GM12878 (cell line): ENCODE results near the gene CKLF. TPM values are rescaled to one million over a fixed set of nuclear protein-coding genes. Genes with fewer than 3 reads are reported as not detected.

Experiments
- ATF3 ChIP-seq: IDR thresholded peaks from 2 replicates; pipeline ENCODE4 v1.6.1; 2011; ENCODE audit warnings: low read depth, mild to moderate bottlenecking, low read length, moderate library complexity, borderline replicate concordance; ENCODE audit errors: extremely low read depth
- BCL11A ChIP-seq: IDR thresholded peaks from 2 replicates; pipeline ENCODE4 v1.6.1; 2011; ENCODE audit warnings: low read depth, low read length
- BHLHE40 ChIP-seq, 2 experiments: fragments of 450-650 bp in 1 of 2; IDR thresholded peaks; 2 replicates each; pipeline ENCODE4 v1.6.1; 2011 to 2017; ENCODE audit warnings: low read depth in 2 of 2, borderline replicate concordance in 1 of 2, improper control_type of control experiment in 1 of 2, low read length in 1 of 2, mild to moderate bottlenecking in 1 of 2
- BRCA1 ChIP-seq: IDR thresholded peaks from 2 replicates; pipeline ENCODE4 v1.6.1; 2011; ENCODE audit warnings: low read depth, low read length, improper control_type of control experiment
- CHD2 ChIP-seq: IDR thresholded peaks from 2 replicates; pipeline ENCODE4 v1.6.1; 2011; ENCODE audit warnings: low read depth, low read length, improper control_type of control experiment, borderline replicate concordance
- DPF2 ChIP-seq: fragments of 450-650 bp; IDR thresholded peaks from 2 replicates; pipeline ENCODE4 v1.6.1; 2017; ENCODE audit warnings: mild to moderate bottlenecking
- E4F1 ChIP-seq: fragments of 450-650 bp; IDR thresholded peaks from 2 replicates; pipeline ENCODE4 v1.6.1; 2018; ENCODE audit warnings: borderline replicate concordance, mild to moderate bottlenecking; ENCODE audit not compliant: partially characterized antibody
- EGR1 ChIP-seq, 2 experiments: IDR thresholded peaks; 1 replicate in 1 of 2; 2 replicates in 1 of 2; pipeline ENCODE4 v1.6.1; 2011 to 2012; ENCODE audit warnings: low read depth in 2 of 2, low read length in 2 of 2, borderline replicate concordance in 1 of 2, mild to moderate bottlenecking in 1 of 2, moderate library complexity in 1 of 2
- ELK1 ChIP-seq: IDR thresholded peaks from 2 replicates; pipeline ENCODE4 v1.6.1; 2012; ENCODE audit warnings: low read depth, low read length, improper control_type of control experiment
- MYB ChIP-seq: fragments of 150-350 bp; IDR thresholded peaks from 2 replicates; pipeline ENCODE4 v1.6.1; 2014; ENCODE audit warnings: mild to moderate bottlenecking, low read depth, low read length, borderline replicate concordance
- MYC ChIP-seq: IDR thresholded peaks from 2 replicates; pipeline ENCODE4 v1.6.1; 2011; ENCODE audit warnings: mild to moderate bottlenecking, low read length, moderate library complexity, inconsistent platforms; ENCODE audit not compliant: insufficient read depth, insufficient replicate concordance, insufficient read length, severe bottlenecking
- NFIC ChIP-seq: IDR thresholded peaks from 2 replicates; pipeline ENCODE4 v1.6.1; 2012; ENCODE audit warnings: low read depth, mild to moderate bottlenecking, inconsistent platforms, low read length, moderate library complexity
- PBX3 ChIP-seq: IDR thresholded peaks from 2 replicates; pipeline ENCODE4 v1.6.1; 2011; ENCODE audit warnings: mild to moderate bottlenecking, low read depth, low read length, moderate library complexity; ENCODE audit not compliant: insufficient replicate concordance
- RAD21 ChIP-seq: IDR thresholded peaks from 2 replicates; pipeline ENCODE4 v1.6.1; 2011; ENCODE audit warnings: mild to moderate bottlenecking, low read depth, low read length, moderate library complexity; ENCODE audit not compliant: insufficient read depth
- RB1 ChIP-seq: fragments of 450-650 bp; formaldehyde crosslinking; IDR thresholded peaks from 2 replicates; pipeline ENCODE4 v1.6.1; 2017; ENCODE audit warnings: mild to moderate bottlenecking, borderline replicate concordance
- SPI1 ChIP-seq: IDR thresholded peaks from 2 replicates; pipeline ENCODE4 v1.6.1; 2011; ENCODE audit warnings: low read depth, mild to moderate bottlenecking, low read length, moderate library complexity, borderline replicate concordance; ENCODE audit not compliant: insufficient read depth
- SRF ChIP-seq, 2 experiments: IDR thresholded peaks; 2 replicates each; pipeline ENCODE4 v1.6.1; 2011; ENCODE audit warnings: low read depth in 2 of 2, low read length in 2 of 2, mild to moderate bottlenecking in 1 of 2, moderate library complexity in 1 of 2
- STAT1 ChIP-seq: fragments of 450-650 bp; conservative IDR thresholded peaks from 2 replicates; pipeline ENCODE4 v1.6.1; 2014; ENCODE audit warnings: antibody characterized with exemption, mild to moderate bottlenecking
- TAF1 ChIP-seq: IDR thresholded peaks from 2 replicates; pipeline ENCODE4 v1.6.1; 2011; ENCODE audit warnings: mild to moderate bottlenecking, low read depth, low read length, borderline replicate concordance
- TBL1XR1 ChIP-seq: IDR thresholded peaks from 2 replicates; pipeline ENCODE4 v1.6.1; 2012; ENCODE audit warnings: low read depth, low read length, improper control_type of control experiment
- USF1 ChIP-seq: IDR thresholded peaks from 2 replicates; pipeline ENCODE4 v1.6.1; 2011; ENCODE audit warnings: borderline replicate concordance, low read depth, mild to moderate bottlenecking, moderate library complexity, mixed read lengths, low read length; ENCODE audit not compliant: insufficient read depth; ENCODE audit errors: extremely low read length
- YY1 ChIP-seq: IDR thresholded peaks from 2 replicates; pipeline ENCODE4 v1.6.1; 2011; ENCODE audit warnings: low read depth, mild to moderate bottlenecking, low read length
- ZZZ3 ChIP-seq: IDR thresholded peaks from 2 replicates; pipeline ENCODE4 v1.6.1; 2011; ENCODE audit warnings: low read depth; ENCODE audit not compliant: control insufficient read depth, insufficient read length
- polyA plus RNA-seq, 11 experiments: library from polyadenylated mRNA; depleted of rRNA in 4 of 11; unstranded in 6 of 11; stranded (reverse) in 5 of 11; fragments of >200 nt; fragmentation: Nextera tagmentation in 4 of 11; fragmentation: Illumina TruSeq in 1 of 11; extraction: Ambion mirVana in 4 of 11; extraction: Trizol in 1 of 11; gene quantifications; 1 replicate in 1 of 11; 2 replicates in 10 of 11; pipeline versions ENCODE4 v1.2.1 to v1.2.3, GENCODE V29; 2011 to 2016; ENCODE audit warnings: inconsistent platforms in 2 of 11, missing spikeins in 2 of 11, low read depth in 1 of 11
- total RNA-seq, 4 experiments: library from RNA; depleted of rRNA in 3 of 4; stranded (reverse); fragments of >200 nt in 3 of 4; fragmentation: Illumina TruSeq in 1 of 4; extraction: Trizol in 1 of 4; gene quantifications; 2 replicates each; pipeline versions ENCODE4 v1.2.1 to v1.2.3, GENCODE V29; 2013 to 2021

The CKLF gene
- total and polyA plus RNA-seq, 10 of the 15 experiments (the other 5 are each of a cell fraction or from before 2014, with no cell fraction given): 40.8 to 193 (median 109) TPM

- TF ChIP-seq BRCA1: no peak
- TF ChIP-seq SPI1: peak; percentile 74
- no peak for TF ChIP-seq PBX3
- TF ChIP-seq DPF2: peak; percentile 66
- no peak for TF ChIP-seq USF1
- TF ChIP-seq BCL11A: peak; percentile 66; the same call in 1 of the 2 replicates
- TF ChIP-seq TAF1: no peak
- no peak for TF ChIP-seq MYC
- no peak for TF ChIP-seq ZZZ3
- no peak for TF ChIP-seq MYB
- no peak for TF ChIP-seq RB1
- no peak for TF ChIP-seq SRF (IDR thresholded peaks at IDR 0.05; ENCODE audit: low read depth in 2 of 2, low read length in 2 of 2)
- no peak for TF ChIP-seq EGR1 (IDR thresholded peaks at IDR 0.05; ENCODE audit: borderline replicate concordance in 1 of 2, low read depth in 2 of 2, low read length in 2 of 2)
- no peak for TF ChIP-seq STAT1
- no peak for TF ChIP-seq E4F1
- TF ChIP-seq RAD21: no peak
- TF ChIP-seq BHLHE40 (IDR thresholded peaks at IDR 0.05; ENCODE audit: borderline replicate concordance in 1 of 2, low read depth in 2 of 2, low read length in 1 of 2): peak in 1 of 2 experiments; percentile 25; a peak in 1 of 4 replicates
- TF ChIP-seq NFIC: peak; percentile 69
- TF ChIP-seq YY1: 0 out of 2 replicates have a peak, but pooled peaks have one; percentile 30
- no peak for TF ChIP-seq CHD2
- TF ChIP-seq ELK1: no peak
- no peak for TF ChIP-seq ATF3
- TF ChIP-seq TBL1XR1: peak; percentile 52
These were observed 53.8 kb downstream of the CKLF start (continued) for GRCh38 chr16:66605979-66606751.
